DOHH2 (cell line): ENCODE measurements around the gene TSEN2.

Experiments
- EZH2phosphoT487 ChIP-seq: fragments of 200-600 bp; sonication (generic); IDR thresholded peaks from 2 replicates; pipeline ENCODE4 v1.6.1; 2017; ENCODE audit warnings: borderline replicate concordance, mild to moderate bottlenecking, antibody characterized with exemption, low read length, moderate library complexity, mixed read lengths
- TF ChIP-seq, protein P1 (sequence below): fragments of 200-600 bp; sonication (generic); IDR thresholded peaks from one replicate; pipeline ENCODE4 v1.5.1; 2014; ENCODE audit warnings: antibody characterized with exemption, mild to moderate bottlenecking, low read depth, low read length; ENCODE audit not compliant: poor library complexity, severe bottlenecking

DNA sequence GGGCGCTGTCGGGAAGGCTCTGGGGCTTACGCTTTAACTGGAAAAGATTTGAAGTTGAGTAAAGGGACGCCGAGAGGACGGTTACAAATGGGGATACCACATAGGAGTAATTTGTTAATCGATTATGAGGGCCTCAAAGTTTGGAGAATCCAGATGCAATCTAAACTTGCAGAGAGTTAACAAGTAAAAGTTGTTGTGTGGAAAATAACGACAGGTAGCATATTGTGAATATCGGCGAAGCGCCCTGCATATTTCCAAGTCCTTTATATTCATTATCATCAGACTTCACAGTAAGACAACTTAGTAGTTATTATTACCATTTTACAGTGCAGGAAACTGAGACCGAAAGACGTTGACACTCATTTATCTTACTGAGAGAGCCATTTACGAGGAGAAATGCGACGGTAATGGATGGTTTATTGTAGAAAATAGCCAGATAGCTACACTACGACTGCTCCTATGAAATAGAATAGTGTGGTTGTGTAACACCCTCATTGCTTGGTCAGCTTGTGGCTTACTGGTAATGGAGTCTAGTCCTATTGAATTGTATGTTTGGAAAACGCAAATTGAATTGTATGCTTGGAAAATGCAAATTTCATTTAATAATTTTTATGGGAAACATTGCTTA, 73.3 kb downstream of the TSEN2 start:
- TF ChIP-seq, protein P1, sequence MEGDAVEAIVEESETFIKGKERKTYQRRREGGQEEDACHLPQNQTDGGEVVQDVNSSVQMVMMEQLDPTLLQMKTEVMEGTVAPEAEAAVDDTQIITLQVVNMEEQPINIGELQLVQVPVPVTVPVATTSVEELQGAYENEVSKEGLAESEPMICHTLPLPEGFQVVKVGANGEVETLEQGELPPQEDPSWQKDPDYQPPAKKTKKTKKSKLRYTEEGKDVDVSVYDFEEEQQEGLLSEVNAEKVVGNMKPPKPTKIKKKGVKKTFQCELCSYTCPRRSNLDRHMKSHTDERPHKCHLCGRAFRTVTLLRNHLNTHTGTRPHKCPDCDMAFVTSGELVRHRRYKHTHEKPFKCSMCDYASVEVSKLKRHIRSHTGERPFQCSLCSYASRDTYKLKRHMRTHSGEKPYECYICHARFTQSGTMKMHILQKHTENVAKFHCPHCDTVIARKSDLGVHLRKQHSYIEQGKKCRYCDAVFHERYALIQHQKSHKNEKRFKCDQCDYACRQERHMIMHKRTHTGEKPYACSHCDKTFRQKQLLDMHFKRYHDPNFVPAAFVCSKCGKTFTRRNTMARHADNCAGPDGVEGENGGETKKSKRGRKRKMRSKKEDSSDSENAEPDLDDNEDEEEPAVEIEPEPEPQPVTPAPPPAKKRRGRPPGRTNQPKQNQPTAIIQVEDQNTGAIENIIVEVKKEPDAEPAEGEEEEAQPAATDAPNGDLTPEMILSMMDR, result no peak
- TF ChIP-seq EZH2phosphoT487, result no peak
